Measurements from ENCODE around the gene AIFM1.

The AIFM1 gene

GRCh38 chrX:130159776-130160175, 5.9 kb downstream of the AIFM1 start:
- TF ChIP-seq, protein P1, sequence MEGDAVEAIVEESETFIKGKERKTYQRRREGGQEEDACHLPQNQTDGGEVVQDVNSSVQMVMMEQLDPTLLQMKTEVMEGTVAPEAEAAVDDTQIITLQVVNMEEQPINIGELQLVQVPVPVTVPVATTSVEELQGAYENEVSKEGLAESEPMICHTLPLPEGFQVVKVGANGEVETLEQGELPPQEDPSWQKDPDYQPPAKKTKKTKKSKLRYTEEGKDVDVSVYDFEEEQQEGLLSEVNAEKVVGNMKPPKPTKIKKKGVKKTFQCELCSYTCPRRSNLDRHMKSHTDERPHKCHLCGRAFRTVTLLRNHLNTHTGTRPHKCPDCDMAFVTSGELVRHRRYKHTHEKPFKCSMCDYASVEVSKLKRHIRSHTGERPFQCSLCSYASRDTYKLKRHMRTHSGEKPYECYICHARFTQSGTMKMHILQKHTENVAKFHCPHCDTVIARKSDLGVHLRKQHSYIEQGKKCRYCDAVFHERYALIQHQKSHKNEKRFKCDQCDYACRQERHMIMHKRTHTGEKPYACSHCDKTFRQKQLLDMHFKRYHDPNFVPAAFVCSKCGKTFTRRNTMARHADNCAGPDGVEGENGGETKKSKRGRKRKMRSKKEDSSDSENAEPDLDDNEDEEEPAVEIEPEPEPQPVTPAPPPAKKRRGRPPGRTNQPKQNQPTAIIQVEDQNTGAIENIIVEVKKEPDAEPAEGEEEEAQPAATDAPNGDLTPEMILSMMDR (IDR thresholded peaks at IDR 0.05) = no peak
- no peak overlapping the region for H3K27ac ChIP-seq

DNA sequence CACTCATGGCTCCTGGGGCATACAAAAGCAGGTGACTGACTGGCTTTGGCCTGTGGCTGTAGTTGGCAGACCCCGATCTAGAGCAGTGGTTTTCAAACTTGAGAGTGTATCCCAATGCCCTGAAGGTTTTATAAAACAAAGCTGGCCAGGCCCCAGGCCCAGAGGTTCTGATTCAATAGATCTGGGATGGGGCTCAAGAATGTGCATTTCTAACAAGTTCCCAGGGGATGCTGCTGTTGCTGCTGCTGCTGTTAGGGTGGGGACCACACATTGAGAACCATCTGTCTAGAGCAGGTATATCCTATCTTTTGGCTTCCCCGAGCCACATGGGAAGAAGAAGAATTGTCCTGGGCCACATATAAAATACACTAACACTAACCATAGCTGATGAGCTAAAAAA, 7.3 kb downstream of the AIFM1 start:
- no peak for DNase-seq
- intact Hi-C loops (cut with DNase I; ENCODE audit: low total_unique reads) = no loop called here
- Histone ChIP-seq H3K9me3 (no peaks in the 10 kb centered on the region), H3K36me3 (no peaks in the 10 kb centered on the region), H3K27ac (no peak overlapping the region), H3K27me3 (no peaks in the 10 kb centered on the region), H3K4me3 (no peak overlapping the region), H3K4me1 (no peaks in the 10 kb centered on the region)
- TF ChIP-seq, protein P1 (IDR thresholded peaks at IDR 0.05) = no peak

More at GRCh38 chrX:130159776-130160175, 5.9 kb downstream of the AIFM1 start:
- intact Hi-C loops (cut with DNase I; ENCODE audit: low total_unique reads) = no loop called here
- H3K4me3 ChIP-seq = no peak overlapping the region
- H3K9me3 ChIP-seq = no peaks in the 10 kb centered on the region
- peaks cover 0 to 9% (median 0%) of the 10 kb centered on the region in 4 donors for H3K4me1 ChIP-seq
- DNase-seq = no peak
- H3K36me3 ChIP-seq = no peaks in the 10 kb centered on the region
- H3K27me3 ChIP-seq = no peaks in the 10 kb centered on the region

DNA sequence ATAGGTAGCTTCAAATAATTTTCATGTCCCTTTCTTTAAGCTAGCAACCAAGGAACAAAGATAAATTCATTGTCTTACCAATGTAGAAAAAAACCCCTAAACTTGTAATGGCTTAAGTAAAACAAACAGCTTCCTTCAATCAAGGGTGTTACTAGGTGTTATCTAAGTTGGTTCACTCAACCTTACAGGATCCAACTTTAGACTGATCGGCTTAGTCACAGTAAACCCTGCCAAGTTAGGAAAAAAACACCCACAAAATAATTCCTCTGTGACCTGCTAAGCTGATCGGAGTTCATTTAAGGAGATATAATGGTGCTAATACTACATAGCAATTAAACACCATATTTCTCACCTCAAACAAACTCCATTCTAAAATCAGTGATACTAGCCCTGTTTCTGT, 10.1 kb downstream of the AIFM1 start:
- no peak overlapping the region for H3K4me3 ChIP-seq
- H3K27ac ChIP-seq = no peak overlapping the region
- TF ChIP-seq, protein P1 (IDR thresholded peaks at IDR 0.05) = no peak
- intact Hi-C loops (cut with DNase I; ENCODE audit: low total_unique reads) = no loop called here
- no peaks in the 10 kb centered on the region for H3K4me1 ChIP-seq
- DNase-seq = no peak
- H3K36me3 ChIP-seq = no peaks in the 10 kb centered on the region
- H3K9me3 ChIP-seq = no peaks in the 10 kb centered on the region
- no peaks in the 10 kb centered on the region for H3K27me3 ChIP-seq

- H3K27me3 ChIP-seq = no peaks in the 10 kb centered on the region
- intact Hi-C loops (cut with DNase I; ENCODE audit: low total_unique reads) = no loop called here
- no peaks in the 10 kb centered on the region for H3K4me1 ChIP-seq
- no peak overlapping the region for H3K4me3 ChIP-seq
- H3K27ac ChIP-seq = no peak overlapping the region
- no peaks in the 10 kb centered on the region for H3K9me3 ChIP-seq
- H3K36me3 ChIP-seq = peaks cover 0 to 50% (median 4%) of the 10 kb centered on the region in 3 donors
- TF ChIP-seq, protein P1 (IDR thresholded peaks at IDR 0.05) = no peak
- no peak for DNase-seq
These were observed 18.0 kb downstream of the AIFM1 start for GRCh38 chrX:130147631-130148030.

DNA sequence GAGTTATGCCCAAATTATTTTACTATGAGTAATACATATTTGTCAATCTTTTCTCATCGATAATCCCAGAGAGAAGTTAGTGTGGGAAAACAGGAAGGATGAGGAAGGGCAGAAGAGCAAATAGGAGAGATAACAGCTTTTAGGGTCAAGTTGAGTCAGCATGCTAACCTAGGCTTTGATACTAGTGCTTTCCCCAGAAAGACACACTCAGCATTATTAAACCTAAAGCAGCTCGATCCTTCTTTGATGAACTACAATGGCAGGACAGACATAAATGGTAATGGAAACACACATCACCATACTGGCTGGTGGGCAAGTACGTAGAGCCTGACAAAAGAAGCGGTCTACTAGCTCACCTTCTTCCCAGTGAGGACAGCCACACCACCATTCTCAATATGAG, 20.5 kb downstream of the AIFM1 start:
- TF ChIP-seq, protein P1 (IDR thresholded peaks at IDR 0.05) = no peak
- Histone ChIP-seq H3K4me3 (no peak overlapping the region), H3K27ac (no peak overlapping the region), H3K36me3 (peaks cover 0 to 72% (median 4%) of the 10 kb centered on the region in 3 donors), H3K9me3 (no peaks in the 10 kb centered on the region), H3K4me1 (no peaks in the 10 kb centered on the region), H3K27me3 (no peaks in the 10 kb centered on the region)
- DNase-seq = no peak
- intact Hi-C loops (cut with DNase I; ENCODE audit: low total_unique reads) = no loop called here

DNA sequence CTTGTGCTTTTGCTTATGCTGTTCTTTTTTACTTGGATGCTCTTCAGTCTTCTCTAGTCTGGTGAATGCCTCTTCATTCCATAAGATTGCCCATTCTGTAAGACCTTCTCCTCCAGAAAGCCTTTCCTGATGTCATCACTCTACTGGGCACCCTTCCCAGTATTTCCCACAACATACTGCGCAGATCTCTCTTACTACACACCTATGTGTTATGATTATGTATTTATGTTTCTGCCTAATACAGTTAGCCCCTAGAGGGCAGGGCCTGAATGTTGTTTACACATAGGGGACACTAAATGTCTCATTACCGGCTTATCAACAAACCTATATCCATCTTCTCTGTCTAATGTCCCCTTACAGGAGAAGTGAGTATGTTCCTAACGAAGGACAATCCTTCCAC, 21.1 kb downstream of the AIFM1 start:
- H3K4me3 ChIP-seq = no peak overlapping the region
- no peak overlapping the region for H3K27ac ChIP-seq
- intact Hi-C loops (cut with DNase I; ENCODE audit: low total_unique reads) = no loop called here
- DNase-seq = no peak
- TF ChIP-seq, protein P1 (IDR thresholded peaks at IDR 0.05) = no peak
- peaks cover 0 to 79% (median 4%) of the 10 kb centered on the region in 3 donors for H3K36me3 ChIP-seq
- H3K4me1 ChIP-seq = no peaks in the 10 kb centered on the region
- no peaks in the 10 kb centered on the region for H3K27me3 ChIP-seq
- H3K9me3 ChIP-seq = no peaks in the 10 kb centered on the region
